Measurements from ENCODE around the gene RGS8. TPM values are rescaled to one million over a fixed set of nuclear protein-coding genes. Genes with fewer than 3 reads are reported as not detected.
A peak's percentile ranks its signal among the peaks of the same experiment; 100 is the strongest.

RGS8 gene
- total and polyA plus RNA-seq, 10 of the 15 experiments (the other 5 are each of a cell fraction or from before 2014, with no cell fraction given), result 0.03 to 0.62 (median 0.33) TPM

DNA sequence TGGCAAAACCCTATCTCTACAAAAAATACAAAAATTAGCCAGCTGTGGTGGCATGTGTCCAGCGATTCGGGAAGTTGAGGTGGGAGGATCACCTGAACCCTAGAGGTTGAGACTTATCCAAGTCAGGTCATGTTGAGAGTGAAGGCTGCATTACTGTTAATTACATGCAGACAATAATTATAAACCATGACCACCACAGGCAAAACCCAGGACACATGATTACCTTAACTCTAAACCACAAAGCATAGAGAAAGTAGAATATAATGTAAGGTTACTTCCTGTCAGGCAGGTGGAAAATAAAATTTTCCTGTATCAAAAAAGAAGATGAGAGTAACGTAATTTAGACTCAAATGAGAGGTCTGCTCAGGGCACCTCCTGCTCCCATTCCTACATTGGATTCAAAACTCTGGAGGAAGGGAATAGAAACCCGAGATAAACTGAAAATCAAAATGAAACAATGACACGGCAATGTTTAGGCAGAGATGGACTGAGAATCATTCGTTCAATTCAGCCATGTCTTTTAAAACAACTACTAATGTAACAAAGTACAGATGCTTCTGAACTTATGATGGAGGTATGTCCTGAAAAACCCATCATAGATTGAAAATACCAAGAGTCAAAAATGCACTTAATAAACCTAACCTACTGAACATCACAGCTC lies 33.6 kb downstream of the RGS8 start:
- intact Hi-C loops (cut with micrococcal nuclease; ENCODE audit: unreplicated experiment) (no loop called here), in situ Hi-C loops (cut with MboI) (no loop called here)
- DNase-seq (ENCODE audit: low read depth, low spot score), result no peak
- H3K27me3 ChIP-seq (replicated peaks in 1 of 2; ENCODE audit: control insufficient read depth in 2 of 2, insufficient read depth in 2 of 2, low read length in 1 of 2), result no peaks in the 10 kb centered on the region
- no peaks in the 10 kb centered on the region for H3K9me3 ChIP-seq (replicated peaks; ENCODE audit: control insufficient read depth, insufficient read depth, low read length)
- H3K36me3 ChIP-seq (ENCODE audit: control insufficient read depth in 2 of 2, insufficient read depth in 2 of 2, low read length in 1 of 2), result no peaks in the 10 kb centered on the region
- H3K4me3 ChIP-seq, result peak overlapping the region; percentile 3; the same call in 1 of the 2 replicates
- peaks cover 30% of the 10 kb centered on the region; the same call in 1 of the 2 replicates for H3K4me1 ChIP-seq (ENCODE audit: control insufficient read depth, insufficient read depth, low read length)
- no peaks in the 10 kb centered on the region for H3K79me2 ChIP-seq (ENCODE audit: control insufficient read depth, insufficient read depth, low read length)
- H4K20me1 ChIP-seq (ENCODE audit: control insufficient read depth, insufficient read depth), result no peaks in the 10 kb centered on the region
- no peak overlapping the region for H3K27ac ChIP-seq (ENCODE audit: control insufficient read depth, insufficient read depth)
- H3K9ac ChIP-seq (ENCODE audit: control insufficient read depth, insufficient read depth, low read length), result no peak overlapping the region
- peak overlapping the region; percentile 5; the same call in 1 of the 2 replicates for H2AFZ ChIP-seq (ENCODE audit: control insufficient read depth, low read depth, low read length)
- BruUV-seq (replicated peaks), result no TSS peak
- ATAC-seq, result peak; percentile 56
- CTCF ChIA-PET, result interaction anchor here (0.9 to 6.9 kb wide), 6 partner anchors 11 to 132 kb away, joined by 3 to 61 read pairs (median 4); no protein-coding TSS in a partner anchor
- FAIRE-seq, result no peak
- POLR2A ChIA-PET, result interaction anchor here (1.4 to 1.8 kb wide), 2 partner anchors 22 to 24 kb away, joined by 4 to 5 read pairs; no protein-coding TSS in a partner anchor
- SMC1A ChIA-PET (ENCODE audit: uncharacterized antibody, unreplicated experiment), result interaction anchor here (0.6 to 10.1 kb wide), 11 partner anchors 12 to 132 kb away, joined by 3 to 78 read pairs (median 10); no protein-coding TSS in a partner anchor
- RAD21 ChIA-PET (ENCODE audit: unreplicated experiment), result interaction anchor here (0.7 to 1.7 kb wide), 3 partner anchors 10 to 134 kb away, joined by 3 to 4 read pairs (median 3); no protein-coding TSS in a partner anchor
- WGBS (ENCODE audit: insufficient coverage, insufficient replicate concordance, low lambda C conversion rate, missing lambda C conversion rate), result 26% methylated on average over 6 of the region's 6 CpGs
- H3K4me2 ChIP-seq (ENCODE audit: control insufficient read depth, insufficient read depth), result peak overlapping the region; percentile 1
- TF ChIP-seq RCOR1 (conservative IDR thresholded peaks at IDR 0.05; ENCODE audit: low read depth, low read length) (no peak), RAD21 (IDR thresholded peaks at IDR 0.05; ENCODE audit: insufficient read depth, low read depth, low read length) (no peak), TCF12 (IDR thresholded peaks at IDR 0.05; ENCODE audit: low read depth, low read length) (no peak), RFX5 (IDR thresholded peaks at IDR 0.05; ENCODE audit: low read depth, low read length) (no peak), BHLHE40 (IDR thresholded peaks at IDR 0.05; ENCODE audit: borderline replicate concordance in 1 of 2, low read depth in 2 of 2, low read length in 1 of 2) (no peak; a peak in 1 of 4 replicates), MEF2A (IDR thresholded peaks at IDR 0.05; ENCODE audit: insufficient read depth, low read depth, low read length) (no peak), EGR1 (IDR thresholded peaks at IDR 0.05; ENCODE audit: borderline replicate concordance in 1 of 2, low read depth in 2 of 2, low read length in 2 of 2) (no peak), SUZ12 (IDR thresholded peaks at IDR 0.05; ENCODE audit: unreplicated experiment) (no peak), CHD1 (IDR thresholded peaks at IDR 0.05; ENCODE audit: low read depth, low read length) (no peak), ETV6 (conservative IDR thresholded peaks at IDR 0.05 in 1 of 2, IDR thresholded peaks at IDR 0.05 in 1 of 2; ENCODE audit: borderline replicate concordance in 1 of 2, low read depth in 1 of 2) (0 out of 4 replicates have a peak, but pooled peaks of 1 of the 2 experiments have one; percentile 20), ZNF24 (IDR thresholded peaks at IDR 0.05) (peak; percentile 91), EZH2 (IDR thresholded peaks at IDR 0.05; ENCODE audit: borderline replicate concordance, control insufficient read depth, low read depth, low read length) (no peak), FOXM1 (IDR thresholded peaks at IDR 0.05; ENCODE audit: low read depth, low read length) (no peak)
- TF ChIP-seq, protein P1, sequence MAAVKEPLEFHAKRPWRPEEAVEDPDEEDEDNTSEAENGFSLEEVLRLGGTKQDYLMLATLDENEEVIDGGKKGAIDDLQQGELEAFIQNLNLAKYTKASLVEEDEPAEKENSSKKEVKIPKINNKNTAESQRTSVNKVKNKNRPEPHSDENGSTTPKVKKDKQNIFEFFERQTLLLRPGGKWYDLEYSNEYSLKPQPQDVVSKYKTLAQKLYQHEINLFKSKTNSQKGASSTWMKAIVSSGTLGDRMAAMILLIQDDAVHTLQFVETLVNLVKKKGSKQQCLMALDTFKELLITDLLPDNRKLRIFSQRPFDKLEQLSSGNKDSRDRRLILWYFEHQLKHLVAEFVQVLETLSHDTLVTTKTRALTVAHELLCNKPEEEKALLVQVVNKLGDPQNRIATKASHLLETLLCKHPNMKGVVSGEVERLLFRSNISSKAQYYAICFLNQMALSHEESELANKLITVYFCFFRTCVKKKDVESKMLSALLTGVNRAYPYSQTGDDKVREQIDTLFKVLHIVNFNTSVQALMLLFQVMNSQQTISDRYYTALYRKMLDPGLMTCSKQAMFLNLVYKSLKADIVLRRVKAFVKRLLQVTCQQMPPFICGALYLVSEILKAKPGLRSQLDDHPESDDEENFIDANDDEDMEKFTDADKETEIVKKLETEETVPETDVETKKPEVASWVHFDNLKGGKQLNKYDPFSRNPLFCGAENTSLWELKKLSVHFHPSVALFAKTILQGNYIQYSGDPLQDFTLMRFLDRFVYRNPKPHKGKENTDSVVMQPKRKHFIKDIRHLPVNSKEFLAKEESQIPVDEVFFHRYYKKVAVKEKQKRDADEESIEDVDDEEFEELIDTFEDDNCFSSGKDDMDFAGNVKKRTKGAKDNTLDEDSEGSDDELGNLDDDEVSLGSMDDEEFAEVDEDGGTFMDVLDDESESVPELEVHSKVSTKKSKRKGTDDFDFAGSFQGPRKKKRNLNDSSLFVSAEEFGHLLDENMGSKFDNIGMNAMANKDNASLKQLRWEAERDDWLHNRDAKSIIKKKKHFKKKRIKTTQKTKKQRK (IDR thresholded peaks at IDR 0.05; ENCODE audit: low read depth, low read length), result no peak
- TF ChIP-seq, protein P2, sequence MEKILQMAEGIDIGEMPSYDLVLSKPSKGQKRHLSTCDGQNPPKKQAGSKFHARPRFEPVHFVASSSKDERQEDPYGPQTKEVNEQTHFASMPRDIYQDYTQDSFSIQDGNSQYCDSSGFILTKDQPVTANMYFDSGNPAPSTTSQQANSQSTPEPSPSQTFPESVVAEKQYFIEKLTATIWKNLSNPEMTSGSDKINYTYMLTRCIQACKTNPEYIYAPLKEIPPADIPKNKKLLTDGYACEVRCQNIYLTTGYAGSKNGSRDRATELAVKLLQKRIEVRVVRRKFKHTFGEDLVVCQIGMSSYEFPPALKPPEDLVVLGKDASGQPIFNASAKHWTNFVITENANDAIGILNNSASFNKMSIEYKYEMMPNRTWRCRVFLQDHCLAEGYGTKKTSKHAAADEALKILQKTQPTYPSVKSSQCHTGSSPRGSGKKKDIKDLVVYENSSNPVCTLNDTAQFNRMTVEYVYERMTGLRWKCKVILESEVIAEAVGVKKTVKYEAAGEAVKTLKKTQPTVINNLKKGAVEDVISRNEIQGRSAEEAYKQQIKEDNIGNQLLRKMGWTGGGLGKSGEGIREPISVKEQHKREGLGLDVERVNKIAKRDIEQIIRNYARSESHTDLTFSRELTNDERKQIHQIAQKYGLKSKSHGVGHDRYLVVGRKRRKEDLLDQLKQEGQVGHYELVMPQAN (conservative IDR thresholded peaks at IDR 0.05), result no peak

All from GM12878 (cell line).